DOHH2 (cell line): ENCODE measurements around the gene CITED4.

Source experiments
- H3F3A ChIP-seq: fragments of 200-600 bp; sonication (generic), shearing (Covaris generic); 2 replicates; pipeline ENCODE4 v1.6.0; 2016; ENCODE audit warnings: antibody characterized with exemption, mild to moderate bottlenecking; ENCODE audit not compliant: control insufficient read depth, insufficient read depth
- H3K27ac ChIP-seq: fragments of 200-600 bp; sonication (generic); 2 replicates; pipeline ENCODE4 v1.5.1; 2014; ENCODE audit warnings: low read depth, mild to moderate bottlenecking, low read length, moderate library complexity
- H3K27me3 ChIP-seq: fragments of 200-600 bp; sonication (generic); 2 replicates; pipeline ENCODE4 v1.6.1; 2014; ENCODE audit warnings: mild to moderate bottlenecking, low read length, mixed read lengths; ENCODE audit not compliant: control insufficient read depth
- H3K36me3 ChIP-seq: fragments of 200-600 bp; sonication (generic); 2 replicates; pipeline ENCODE4 v1.6.1; 2014; ENCODE audit warnings: mild to moderate bottlenecking, low read length, moderate library complexity, mixed read lengths; ENCODE audit not compliant: control insufficient read depth
- H3K4me1 ChIP-seq: fragments of 200-600 bp; sonication (generic); 2 replicates; pipeline ENCODE4 v1.6.1; 2014; ENCODE audit warnings: mild to moderate bottlenecking, low read length, mixed read lengths; ENCODE audit not compliant: control insufficient read depth
- H3K4me2 ChIP-seq: fragments of 200-600 bp; sonication (generic); 2 replicates; pipeline ENCODE4 v1.6.0; 2014; ENCODE audit warnings: mild to moderate bottlenecking, low read length, moderate library complexity
- H3K4me3 ChIP-seq: fragments of 200-600 bp; sonication (generic); 2 replicates; pipeline ENCODE4 v1.5.1; 2014; ENCODE audit warnings: mild to moderate bottlenecking, low read length, mixed read lengths
- H3K79me2 ChIP-seq: fragments of 200-600 bp; sonication (generic); 2 replicates; pipeline ENCODE4 v1.6.1; 2014; ENCODE audit warnings: mild to moderate bottlenecking, low read length, mixed read lengths; ENCODE audit not compliant: control insufficient read depth
- H3K9me2 ChIP-seq: fragments of 200-600 bp; sonication (generic); replicated peaks from 2 replicates; pipeline ENCODE4 v1.6.1; 2014; ENCODE audit warnings: mild to moderate bottlenecking, low read length, mixed read lengths; ENCODE audit not compliant: control insufficient read depth
- H3K9me3 ChIP-seq: fragments of 200-600 bp; sonication (generic); 2 replicates; pipeline ENCODE4 v1.6.1; 2014; ENCODE audit warnings: antibody characterized with exemption, low read length, mixed read lengths; ENCODE audit not compliant: control insufficient read depth, insufficient read depth
- H4K20me1 ChIP-seq: fragments of 200-600 bp; sonication (generic); 2 replicates; pipeline ENCODE4 v1.6.0; 2014; ENCODE audit warnings: low read depth, mild to moderate bottlenecking, antibody characterized with exemption, low read length, moderate library complexity; ENCODE audit not compliant: control insufficient read depth, insufficient read depth
- EZH2phosphoT487 ChIP-seq: fragments of 200-600 bp; sonication (generic); IDR thresholded peaks from 2 replicates; pipeline ENCODE4 v1.6.1; 2017; ENCODE audit warnings: borderline replicate concordance, mild to moderate bottlenecking, antibody characterized with exemption, low read length, moderate library complexity, mixed read lengths
- TF ChIP-seq, protein P1 (sequence below): fragments of 200-600 bp; sonication (generic); IDR thresholded peaks from one replicate; pipeline ENCODE4 v1.5.1; 2014; ENCODE audit warnings: antibody characterized with exemption, mild to moderate bottlenecking, low read depth, low read length; ENCODE audit not compliant: poor library complexity, severe bottlenecking

The CITED4 gene

DNA sequence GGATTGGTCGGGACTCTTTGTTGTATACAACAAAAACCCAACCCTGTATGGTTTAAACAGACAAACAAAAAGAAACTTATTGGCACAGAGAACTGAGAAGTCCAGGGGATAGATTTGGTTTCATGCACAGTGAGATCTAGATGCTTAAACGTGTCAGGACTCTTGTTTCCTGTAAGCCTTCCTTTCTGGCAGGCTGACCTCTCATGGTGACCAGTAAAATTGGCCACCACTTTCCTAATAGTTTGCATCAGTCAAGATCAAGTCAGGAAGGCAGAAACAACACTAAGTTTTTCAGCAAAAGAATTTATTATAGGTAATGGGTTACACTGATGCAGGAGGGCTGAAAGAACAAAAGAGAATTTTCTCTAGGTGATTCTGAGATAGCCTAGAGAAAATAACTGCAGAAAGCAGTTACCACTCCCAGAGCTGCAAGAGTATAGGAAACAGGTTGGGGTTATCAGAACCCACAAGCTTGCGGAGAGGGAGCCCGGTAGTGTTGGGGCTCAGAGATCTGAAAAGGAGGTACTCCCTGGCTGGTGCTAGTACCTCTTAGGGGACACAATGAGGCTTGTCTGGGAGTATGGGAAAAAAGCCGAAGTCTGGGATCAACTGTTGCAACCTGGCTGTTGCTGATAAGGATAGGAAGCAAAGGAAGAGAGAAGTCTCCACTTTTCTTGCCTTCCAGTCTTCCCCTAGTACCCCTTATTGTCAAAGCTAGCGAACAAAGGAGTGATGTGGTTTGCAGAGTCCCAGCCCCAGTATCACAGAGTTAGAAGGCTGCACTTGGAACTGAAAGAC, 21.4 kb downstream of the CITED4 start:
- H3K79me2 ChIP-seq: no peaks in the 10 kb centered on the region
- no peak overlapping the region for H3K4me2 ChIP-seq
- no peaks in the 10 kb centered on the region for H3F3A ChIP-seq
- H3K27ac ChIP-seq: no peak overlapping the region
- no peaks in the 10 kb centered on the region for H3K36me3 ChIP-seq
- H3K4me1 ChIP-seq: no peaks in the 10 kb centered on the region
- H3K9me2 ChIP-seq: no peaks in the 10 kb centered on the region
- H3K4me3 ChIP-seq: no peak overlapping the region
- H4K20me1 ChIP-seq: no peaks in the 10 kb centered on the region
- TF ChIP-seq, protein P1, sequence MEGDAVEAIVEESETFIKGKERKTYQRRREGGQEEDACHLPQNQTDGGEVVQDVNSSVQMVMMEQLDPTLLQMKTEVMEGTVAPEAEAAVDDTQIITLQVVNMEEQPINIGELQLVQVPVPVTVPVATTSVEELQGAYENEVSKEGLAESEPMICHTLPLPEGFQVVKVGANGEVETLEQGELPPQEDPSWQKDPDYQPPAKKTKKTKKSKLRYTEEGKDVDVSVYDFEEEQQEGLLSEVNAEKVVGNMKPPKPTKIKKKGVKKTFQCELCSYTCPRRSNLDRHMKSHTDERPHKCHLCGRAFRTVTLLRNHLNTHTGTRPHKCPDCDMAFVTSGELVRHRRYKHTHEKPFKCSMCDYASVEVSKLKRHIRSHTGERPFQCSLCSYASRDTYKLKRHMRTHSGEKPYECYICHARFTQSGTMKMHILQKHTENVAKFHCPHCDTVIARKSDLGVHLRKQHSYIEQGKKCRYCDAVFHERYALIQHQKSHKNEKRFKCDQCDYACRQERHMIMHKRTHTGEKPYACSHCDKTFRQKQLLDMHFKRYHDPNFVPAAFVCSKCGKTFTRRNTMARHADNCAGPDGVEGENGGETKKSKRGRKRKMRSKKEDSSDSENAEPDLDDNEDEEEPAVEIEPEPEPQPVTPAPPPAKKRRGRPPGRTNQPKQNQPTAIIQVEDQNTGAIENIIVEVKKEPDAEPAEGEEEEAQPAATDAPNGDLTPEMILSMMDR: no peak
- no peak for TF ChIP-seq EZH2phosphoT487
- H3K9me3 ChIP-seq: no peaks in the 10 kb centered on the region
- no peaks in the 10 kb centered on the region for H3K27me3 ChIP-seq

DNA sequence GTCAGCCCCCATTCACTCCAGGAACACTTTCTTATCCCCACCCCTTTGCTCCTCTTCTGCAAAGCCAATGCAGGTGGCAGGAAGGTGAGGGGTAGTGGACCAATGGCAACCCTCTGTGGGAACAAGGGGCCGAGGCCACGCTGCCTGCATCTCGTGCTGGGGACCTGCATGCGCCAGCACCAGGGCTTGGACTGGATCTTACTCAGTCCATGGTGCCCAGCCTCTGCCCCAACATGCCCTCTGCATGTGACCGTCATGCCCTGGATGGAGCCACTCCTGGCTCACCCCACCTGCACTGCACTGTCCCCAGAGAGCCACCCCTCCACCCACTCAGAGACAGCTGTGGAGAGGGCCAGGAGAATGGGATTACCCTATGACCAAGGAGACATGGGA, 22.2 kb downstream of the CITED4 start:
- Histone ChIP-seq H3K4me2 (no peak overlapping the region), H3K79me2 (no peaks in the 10 kb centered on the region), H3K4me3 (no peak overlapping the region), H3K4me1 (no peaks in the 10 kb centered on the region), H4K20me1 (no peaks in the 10 kb centered on the region), H3K27me3 (no peaks in the 10 kb centered on the region), H3K36me3 (no peaks in the 10 kb centered on the region), H3K27ac (no peak overlapping the region), H3K9me3 (no peaks in the 10 kb centered on the region), H3K9me2 (no peaks in the 10 kb centered on the region), H3F3A (no peaks in the 10 kb centered on the region)
- TF ChIP-seq EZH2phosphoT487: no peak
- TF ChIP-seq, protein P1: no peak

DNA sequence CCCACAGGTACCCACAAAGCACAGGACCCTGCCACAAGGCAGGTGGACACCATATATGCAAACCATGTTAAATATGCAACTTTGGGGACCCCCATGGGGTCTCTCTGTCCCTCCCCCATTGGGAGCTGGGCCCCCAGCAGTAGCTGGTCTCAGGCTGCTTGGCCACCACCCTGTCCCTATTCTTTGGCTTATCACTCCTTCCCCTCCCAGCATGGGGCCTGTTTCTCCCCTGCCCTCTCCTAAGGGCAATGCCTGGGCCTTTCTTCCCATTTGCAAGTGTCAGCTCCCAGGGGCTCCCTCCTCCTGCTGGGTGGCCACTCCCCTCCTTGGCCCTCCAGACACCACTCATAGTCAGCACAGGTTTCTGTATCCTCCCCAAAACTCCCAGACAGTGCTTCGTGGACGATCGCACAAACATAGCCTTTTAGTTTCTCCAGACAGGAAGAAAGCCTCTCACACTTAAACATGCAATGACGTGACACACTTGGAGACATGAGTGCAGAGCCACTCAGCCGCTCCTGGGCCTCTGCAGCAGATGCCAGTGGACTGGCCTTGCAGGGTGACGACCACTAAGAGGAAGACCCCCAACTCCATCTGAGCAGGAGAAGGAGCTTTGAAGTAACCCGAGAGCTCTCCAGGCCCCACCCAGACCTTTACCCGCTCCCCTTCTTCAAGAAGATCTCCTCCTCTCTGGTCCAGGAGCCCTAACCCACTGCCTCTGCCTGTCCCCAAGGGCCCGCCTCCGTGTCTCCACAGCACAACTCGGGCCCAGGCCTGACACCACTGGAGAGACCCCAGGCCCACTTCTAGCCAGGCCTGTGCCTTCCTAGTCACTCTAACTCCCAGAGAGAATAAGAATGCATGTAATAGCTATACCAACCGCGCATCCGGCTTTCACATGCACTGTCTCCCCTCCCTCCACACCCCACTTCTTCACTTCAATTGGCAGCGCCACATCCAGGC, 22.9 kb downstream of the CITED4 start:
- no peak overlapping the region for H3K27ac ChIP-seq
- no peaks in the 10 kb centered on the region for H3K9me2 ChIP-seq
- H3K36me3 ChIP-seq: no peaks in the 10 kb centered on the region
- H3F3A ChIP-seq: no peaks in the 10 kb centered on the region
- no peaks in the 10 kb centered on the region for H3K9me3 ChIP-seq
- TF ChIP-seq EZH2phosphoT487: no peak
- TF ChIP-seq, protein P1: no peak
- H4K20me1 ChIP-seq: no peaks in the 10 kb centered on the region
- H3K4me2 ChIP-seq: no peak overlapping the region
- H3K79me2 ChIP-seq: no peaks in the 10 kb centered on the region
- H3K4me1 ChIP-seq: no peaks in the 10 kb centered on the region
- no peak overlapping the region for H3K4me3 ChIP-seq
- no peaks in the 10 kb centered on the region for H3K27me3 ChIP-seq
